ENCODE results near the gene FN1.

DNA sequence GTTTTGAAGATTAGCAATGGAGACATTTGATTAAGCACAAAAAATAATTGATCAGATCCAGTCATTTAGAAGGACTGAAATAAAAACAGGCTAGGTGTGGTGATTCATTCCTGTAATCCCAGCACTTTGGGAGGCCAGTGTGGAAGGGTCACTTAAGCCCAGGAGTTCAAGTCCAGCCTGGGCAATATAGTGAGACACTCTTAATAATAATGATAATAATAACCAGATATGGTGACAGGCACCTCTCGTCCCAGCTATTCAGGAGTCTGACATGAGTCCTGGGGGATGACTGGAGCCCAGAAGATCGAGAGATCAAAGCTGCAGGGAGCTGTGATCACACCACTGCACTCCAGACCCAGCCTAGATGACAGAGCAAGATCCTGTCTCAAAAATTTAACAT is 3.5 kb upstream of the FN1 start:
- TF ChIP-seq, protein P1, sequence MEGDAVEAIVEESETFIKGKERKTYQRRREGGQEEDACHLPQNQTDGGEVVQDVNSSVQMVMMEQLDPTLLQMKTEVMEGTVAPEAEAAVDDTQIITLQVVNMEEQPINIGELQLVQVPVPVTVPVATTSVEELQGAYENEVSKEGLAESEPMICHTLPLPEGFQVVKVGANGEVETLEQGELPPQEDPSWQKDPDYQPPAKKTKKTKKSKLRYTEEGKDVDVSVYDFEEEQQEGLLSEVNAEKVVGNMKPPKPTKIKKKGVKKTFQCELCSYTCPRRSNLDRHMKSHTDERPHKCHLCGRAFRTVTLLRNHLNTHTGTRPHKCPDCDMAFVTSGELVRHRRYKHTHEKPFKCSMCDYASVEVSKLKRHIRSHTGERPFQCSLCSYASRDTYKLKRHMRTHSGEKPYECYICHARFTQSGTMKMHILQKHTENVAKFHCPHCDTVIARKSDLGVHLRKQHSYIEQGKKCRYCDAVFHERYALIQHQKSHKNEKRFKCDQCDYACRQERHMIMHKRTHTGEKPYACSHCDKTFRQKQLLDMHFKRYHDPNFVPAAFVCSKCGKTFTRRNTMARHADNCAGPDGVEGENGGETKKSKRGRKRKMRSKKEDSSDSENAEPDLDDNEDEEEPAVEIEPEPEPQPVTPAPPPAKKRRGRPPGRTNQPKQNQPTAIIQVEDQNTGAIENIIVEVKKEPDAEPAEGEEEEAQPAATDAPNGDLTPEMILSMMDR (IDR thresholded peaks at IDR 0.05): no peak
- TF ChIP-seq POLR2A (IDR thresholded peaks at IDR 0.05): no peak

All from testis (tissue), 2 donors.